ENCODE results near the gene UBA1. TPM values are rescaled to one million over a fixed set of nuclear protein-coding genes. Genes with fewer than 3 reads are reported as not detected.

UBA1 gene
- total RNA-seq, 2 donors from 2014 or later: 233 to 448 TPM

GRCh38 chrX:47166126-47166525 is 27.5 kb upstream of the UBA1 start:
- TF ChIP-seq CTCF (conservative IDR thresholded peaks at IDR 0.05): no peak
- Histone ChIP-seq H3K4me1 (ENCODE audit: control insufficient read depth, insufficient read depth, low read length) (no peaks in the 10 kb centered on the region), H3K9me3 (ENCODE audit: control insufficient read depth, low read length) (no peaks in the 10 kb centered on the region), H3K27ac (ENCODE audit: low read depth, low read length) (no peak overlapping the region), H3K9ac (ENCODE audit: extremely low read depth, low read length, poor library complexity, severe bottlenecking) (no peak overlapping the region), H3K27me3 (ENCODE audit: control insufficient read depth, insufficient read depth, low read length, poor library complexity, severe bottlenecking) (no peaks in the 10 kb centered on the region), H3K4me3 (ENCODE audit: low read length) (no peak overlapping the region), H3K36me3 (ENCODE audit: control insufficient read depth, insufficient read depth, low read length) (peaks cover 15% of the 10 kb centered on the region)
- Mint-ChIP-seq H3K36me3 (ENCODE audit: low read depth) (peaks cover 28% of the 10 kb centered on the region), H3K4me1 (no peaks in the 10 kb centered on the region), H3K27ac (no peak overlapping the region), H3K4me3 (no peak overlapping the region), H3K27me3 (ENCODE audit: insufficient read depth) (no peaks in the 10 kb centered on the region), H3K9me3 (peaks cover 55% of the 10 kb centered on the region)
- no peak for DNase-seq
- WGBS, 2 experiments (ENCODE audit: insufficient coverage in 1 of 2, insufficient read length in 1 of 2): 97 to 100% methylated on average over 1 to 3 of the region's 5 CpGs

GRCh38 chrX:47168495-47169073 is 25.0 kb upstream of the UBA1 start:
- Histone ChIP-seq H3K36me3 (ENCODE audit: control insufficient read depth, insufficient read depth, low read length) (peaks cover 12% of the 10 kb centered on the region), H3K9me3 (ENCODE audit: control insufficient read depth, low read length) (no peaks in the 10 kb centered on the region), H3K27ac (ENCODE audit: low read depth, low read length) (no peak overlapping the region), H3K27me3 (ENCODE audit: control insufficient read depth, insufficient read depth, low read length, poor library complexity, severe bottlenecking) (no peaks in the 10 kb centered on the region), H3K4me1 (ENCODE audit: control insufficient read depth, insufficient read depth, low read length) (no peaks in the 10 kb centered on the region), H3K9ac (ENCODE audit: extremely low read depth, low read length, poor library complexity, severe bottlenecking) (no peak overlapping the region), H3K4me3 (ENCODE audit: low read length) (no peak overlapping the region)
- Mint-ChIP-seq H3K27ac (no peak overlapping the region), H3K4me1 (no peaks in the 10 kb centered on the region), H3K36me3 (ENCODE audit: low read depth) (peaks cover 30% of the 10 kb centered on the region), H3K4me3 (no peak overlapping the region), H3K9me3 (peaks cover 57% of the 10 kb centered on the region), H3K27me3 (ENCODE audit: insufficient read depth) (no peaks in the 10 kb centered on the region)
- DNase-seq: no peak
- WGBS, 2 experiments (ENCODE audit: insufficient coverage in 1 of 2, insufficient read length in 1 of 2): 85 to 94% methylated on average over 5 to 6 of the region's 6 CpGs
- no peak for TF ChIP-seq CTCF (conservative IDR thresholded peaks at IDR 0.05)

GRCh38 chrX:47169273-47169672 is 24.4 kb upstream of the UBA1 start:
- no peak overlapping the region for H3K27ac Mint-ChIP-seq
- no peaks in the 10 kb centered on the region for H3K27me3 Mint-ChIP-seq (ENCODE audit: insufficient read depth)
- H3K9me3 Mint-ChIP-seq: peaks cover 57% of the 10 kb centered on the region
- 97 to 99% methylated on average over 8 to 19 of the region's 19 CpGs for WGBS, 2 experiments (ENCODE audit: insufficient coverage in 1 of 2, insufficient read length in 1 of 2)
- Histone ChIP-seq H3K27me3 (ENCODE audit: control insufficient read depth, insufficient read depth, low read length, poor library complexity, severe bottlenecking) (no peaks in the 10 kb centered on the region), H3K36me3 (ENCODE audit: control insufficient read depth, insufficient read depth, low read length) (peaks cover 12% of the 10 kb centered on the region), H3K4me3 (ENCODE audit: low read length) (no peak overlapping the region), H3K9me3 (ENCODE audit: control insufficient read depth, low read length) (no peaks in the 10 kb centered on the region), H3K27ac (ENCODE audit: low read depth, low read length) (no peak overlapping the region), H3K4me1 (ENCODE audit: control insufficient read depth, insufficient read depth, low read length) (no peaks in the 10 kb centered on the region), H3K9ac (ENCODE audit: extremely low read depth, low read length, poor library complexity, severe bottlenecking) (no peak overlapping the region)
- TF ChIP-seq CTCF (conservative IDR thresholded peaks at IDR 0.05): no peak
- DNase-seq: no peak
- peaks cover 30% of the 10 kb centered on the region for H3K36me3 Mint-ChIP-seq (ENCODE audit: low read depth)
- H3K4me1 Mint-ChIP-seq: no peaks in the 10 kb centered on the region
- H3K4me3 Mint-ChIP-seq: no peak overlapping the region
